GM12872 (cell line): ENCODE data around the gene GOLGA2.

Experiments used
- CTCF ChIP-seq: IDR thresholded peaks from 3 replicates; pipeline ENCODE4 v1.5.1; 2011; ENCODE audit warnings: low read depth, mild to moderate bottlenecking, low read length, moderate library complexity; ENCODE audit not compliant: insufficient read depth

The GOLGA2 gene

GRCh38 chr9:128222880-128223670 is 52.7 kb downstream of the GOLGA2 start:
- no peak for TF ChIP-seq CTCF

- no peak for TF ChIP-seq CTCF
Observed at GRCh38 chr9:128222026-128222425, 53.8 kb downstream of the GOLGA2 start.

GRCh38 chr9:128219831-128220230 is 56.0 kb downstream of the GOLGA2 start:
- no peak for TF ChIP-seq CTCF

GRCh38 chr9:128218518-128219389 is 57.1 kb downstream of the GOLGA2 start:
- TF ChIP-seq CTCF, result no peak

- no peak for TF ChIP-seq CTCF
Observed at GRCh38 chr9:128218172-128218517, 57.7 kb downstream of the GOLGA2 start.

- no peak for TF ChIP-seq CTCF
Observed at GRCh38 chr9:128216781-128217553, 58.8 kb downstream of the GOLGA2 start.
